ENCODE measurements around the gene ATG10.

DNA sequence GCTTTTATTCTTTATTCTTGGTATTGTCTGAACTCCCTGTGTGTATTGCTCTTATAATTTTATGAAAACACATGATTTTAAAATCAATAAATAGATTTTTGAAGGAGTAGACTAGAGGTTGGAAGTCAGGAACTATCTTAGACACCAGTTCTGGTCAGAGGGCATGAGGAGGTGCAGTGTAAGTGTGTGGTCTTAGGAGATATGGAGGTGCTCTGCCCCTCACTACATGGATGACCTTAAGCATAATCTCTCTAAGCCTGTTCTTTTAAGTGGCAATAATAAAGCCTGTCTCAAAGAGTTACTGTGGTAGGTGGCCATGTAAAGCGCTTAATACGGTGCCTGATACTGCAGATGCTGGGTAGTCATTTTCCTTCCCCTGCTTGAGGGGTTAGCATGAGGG, 272.3 kb downstream of the ATG10 start:
- TF ChIP-seq, protein P1, sequence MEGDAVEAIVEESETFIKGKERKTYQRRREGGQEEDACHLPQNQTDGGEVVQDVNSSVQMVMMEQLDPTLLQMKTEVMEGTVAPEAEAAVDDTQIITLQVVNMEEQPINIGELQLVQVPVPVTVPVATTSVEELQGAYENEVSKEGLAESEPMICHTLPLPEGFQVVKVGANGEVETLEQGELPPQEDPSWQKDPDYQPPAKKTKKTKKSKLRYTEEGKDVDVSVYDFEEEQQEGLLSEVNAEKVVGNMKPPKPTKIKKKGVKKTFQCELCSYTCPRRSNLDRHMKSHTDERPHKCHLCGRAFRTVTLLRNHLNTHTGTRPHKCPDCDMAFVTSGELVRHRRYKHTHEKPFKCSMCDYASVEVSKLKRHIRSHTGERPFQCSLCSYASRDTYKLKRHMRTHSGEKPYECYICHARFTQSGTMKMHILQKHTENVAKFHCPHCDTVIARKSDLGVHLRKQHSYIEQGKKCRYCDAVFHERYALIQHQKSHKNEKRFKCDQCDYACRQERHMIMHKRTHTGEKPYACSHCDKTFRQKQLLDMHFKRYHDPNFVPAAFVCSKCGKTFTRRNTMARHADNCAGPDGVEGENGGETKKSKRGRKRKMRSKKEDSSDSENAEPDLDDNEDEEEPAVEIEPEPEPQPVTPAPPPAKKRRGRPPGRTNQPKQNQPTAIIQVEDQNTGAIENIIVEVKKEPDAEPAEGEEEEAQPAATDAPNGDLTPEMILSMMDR (IDR thresholded peaks at IDR 0.05): no peak
- TF ChIP-seq POLR2AphosphoS5 (IDR thresholded peaks at IDR 0.05) (no peak), POLR2A (IDR thresholded peaks at IDR 0.05) (no peak), EP300 (IDR thresholded peaks at IDR 0.05; ENCODE audit: low read depth) (no peak)

All from transverse colon (tissue), 4 donors.